GM23338 (cell line): ENCODE measurements around the gene ARHGAP10. TPM values are rescaled to one million over a fixed set of nuclear protein-coding genes. Genes with fewer than 3 reads are reported as not detected.

Source experiments
- ATAC-seq: fragments of 200-7000 bp; cut with Tn5 transposase; 3 replicates; pipeline ENCODE4 v1.9.1; 2020
- DNase-seq: peaks from one replicate; pipeline ENCODE4 v3.0.0-alpha.2; 2015; ENCODE audit warnings: low spot score
- H2AFZ ChIP-seq: fragments of 200-600 bp; sonication (generic); 2 replicates; pipeline ENCODE4 v1.8.0; 2016; ENCODE audit warnings: antibody characterized with exemption, mild to moderate bottlenecking, moderate library complexity
- H3F3A ChIP-seq: fragments of 200-600 bp; sonication (generic); replicated peaks from 2 replicates; pipeline ENCODE4 v1.8.0; 2017; ENCODE audit warnings: antibody characterized with exemption, mixed run types, low read depth
- H3K27ac ChIP-seq: fragments of 200-600 bp; sonication (generic); 2 replicates; pipeline ENCODE4 v1.6.1; 2016; ENCODE audit warnings: low read depth
- H3K27me3 ChIP-seq: fragments of 200-600 bp; sonication (generic); 2 replicates; pipeline ENCODE4 v1.8.0; 2016; ENCODE audit warnings: mild to moderate bottlenecking, mixed run types, moderate library complexity; ENCODE audit not compliant: insufficient read depth
- H3K36me3 ChIP-seq: fragments of 200-600 bp; sonication (generic); 2 replicates; pipeline ENCODE4 v1.8.0; 2016; ENCODE audit warnings: mild to moderate bottlenecking; ENCODE audit not compliant: insufficient read depth
- H3K4me1 ChIP-seq: fragments of 200-600 bp; sonication (generic); 2 replicates; pipeline ENCODE4 v1.8.0; 2016; ENCODE audit warnings: mild to moderate bottlenecking, moderate library complexity; ENCODE audit not compliant: insufficient read depth
- H3K4me2 ChIP-seq: fragments of 200-600 bp; sonication (generic); 2 replicates; pipeline ENCODE4 v1.7.1; 2017; ENCODE audit warnings: mixed run types
- H3K4me3 ChIP-seq: fragments of 200-600 bp; sonication (generic); 2 replicates; pipeline ENCODE4 v1.6.1; 2016; ENCODE audit warnings: mixed run types
- H3K79me2 ChIP-seq: fragments of 200-600 bp; sonication (generic); replicated peaks from 2 replicates; pipeline ENCODE4 v1.8.0; 2017; ENCODE audit warnings: mild to moderate bottlenecking; ENCODE audit not compliant: insufficient read depth
- H3K9me2 ChIP-seq: fragments of 200-600 bp; sonication (generic); 2 replicates; pipeline ENCODE4 v1.8.0; 2017; ENCODE audit not compliant: insufficient read depth
- H4K20me1 ChIP-seq: fragments of 200-600 bp; sonication (generic); replicated peaks from 2 replicates; pipeline ENCODE4 v1.8.0; 2017; ENCODE audit warnings: mild to moderate bottlenecking; ENCODE audit not compliant: insufficient read depth
- H3K27ac Mint-ChIP-seq: 2 replicates; pipeline ENCODE4 v1.8.0; 2020; ENCODE audit warnings: inconsistent platforms, mild to moderate bottlenecking, moderate library complexity, mixed read lengths
- H3K27me3 Mint-ChIP-seq: 3 replicates; pipeline ENCODE4 v1.8.0; 2022; ENCODE audit warnings: low read depth, mild to moderate bottlenecking, moderate library complexity, mixed read lengths, inconsistent platforms; ENCODE audit not compliant: insufficient read depth, poor library complexity
- H3K36me3 Mint-ChIP-seq: 3 replicates; pipeline ENCODE4 v1.8.0; 2021; ENCODE audit warnings: low read depth, mild to moderate bottlenecking, inconsistent platforms, moderate library complexity, mixed read lengths
- H3K4me1 Mint-ChIP-seq: 3 replicates; pipeline ENCODE4 v1.8.0; 2020; ENCODE audit warnings: mild to moderate bottlenecking, inconsistent platforms, mixed read lengths
- H3K4me3 Mint-ChIP-seq: 3 replicates; pipeline ENCODE4 v1.8.0; 2021; ENCODE audit warnings: moderate library complexity, mild to moderate bottlenecking, inconsistent platforms, mixed read lengths
- H3K9me3 Mint-ChIP-seq: 3 replicates; pipeline ENCODE4 v1.8.0; 2020; ENCODE audit warnings: moderate library complexity, mild to moderate bottlenecking, inconsistent platforms, mixed read lengths
- ETS1 ChIP-seq: IDR thresholded peaks from 2 replicates; pipeline ENCODE4 v1.6.1; 2016; ENCODE audit warnings: antibody characterized with exemption
- EZH2 ChIP-seq: fragments of 200-600 bp; sonication (generic); IDR thresholded peaks from one replicate; pipeline ENCODE4 v1.8.0; 2017; ENCODE audit warnings: antibody characterized with exemption, mild to moderate bottlenecking, low read depth; ENCODE audit not compliant: unreplicated experiment
- EZH2phosphoT487 ChIP-seq: fragments of 200-600 bp; sonication (generic); IDR thresholded peaks from one replicate; pipeline ENCODE4 v1.8.1; 2018; ENCODE audit warnings: antibody characterized with exemption; ENCODE audit not compliant: unreplicated experiment
- JUNB ChIP-seq: IDR thresholded peaks from one replicate; pipeline ENCODE4 v1.6.1; 2016; ENCODE audit warnings: antibody characterized with exemption; ENCODE audit not compliant: unreplicated experiment
- POLR2AphosphoS5 ChIP-seq: IDR thresholded peaks from 2 replicates; pipeline ENCODE4 v1.6.1; 2016; ENCODE audit warnings: antibody characterized with exemption, low read depth
- REST ChIP-seq: IDR thresholded peaks from one replicate; pipeline ENCODE4 v1.6.1; 2018; ENCODE audit warnings: antibody characterized with exemption; ENCODE audit not compliant: unreplicated experiment
- ZNF114 ChIP-seq: fragments of 250-450 bp; sonication (Bioruptor Pico); IDR thresholded peaks from 2 replicates; pipeline ENCODE4 v1.5.0; 2020; ENCODE audit warnings: mild to moderate bottlenecking, moderate library complexity
- ZNF331 ChIP-seq: fragments of 250-450 bp; sonication (Bioruptor Pico); IDR thresholded peaks from 2 replicates; pipeline ENCODE4 v1.5.0; 2020; ENCODE audit warnings: low read depth, mild to moderate bottlenecking, moderate library complexity
- ZNF462 ChIP-seq: fragments of 250-450 bp; sonication (Bioruptor Pico); IDR thresholded peaks from 2 replicates; pipeline ENCODE4 v1.5.0; 2020; ENCODE audit warnings: mild to moderate bottlenecking, moderate library complexity
- polyA plus RNA-seq: library from polyadenylated mRNA; unstranded; fragments of >200 nt; fragmentation: Nextera tagmentation; extraction: Ambion mirVana; gene quantifications from 2 replicates; pipeline ENCODE4 v1.2.1, GENCODE V29; 2016
- total RNA-seq: library from RNA; depleted of rRNA; stranded (reverse); fragments of >200 nt; shearing (Covaris generic); gene quantifications from 2 replicates; pipeline ENCODE4 v1.2.3, GENCODE V29; 2014

The ARHGAP10 gene
- total and polyA plus RNA-seq, 2 experiments from 2014 or later = 5.1 to 6.3 TPM

- Mint-ChIP-seq H3K36me3 (peaks cover 7% of the 10 kb centered on the region; the same call in 2 of the 3 replicates), H3K4me3 (no peak overlapping the region), H3K27me3 (peaks cover 2% of the 10 kb centered on the region), H3K27ac (peak overlapping the region; percentile 42; the same call in 1 of the 2 replicates), H3K4me1 (peaks cover 17% of the 10 kb centered on the region), H3K9me3 (peaks cover 7% of the 10 kb centered on the region; the same call in 2 of the 3 replicates)
- H3F3A ChIP-seq = no peaks in the 10 kb centered on the region
- no peak overlapping the region for H2AFZ ChIP-seq
- H4K20me1 ChIP-seq = no peaks in the 10 kb centered on the region
- DNase-seq (no peak), ATAC-seq (no peak)
- H3K9me2 ChIP-seq = no peaks in the 10 kb centered on the region
- peaks cover 33% of the 10 kb centered on the region for H3K4me1 ChIP-seq
- no peak overlapping the region for H3K4me2 ChIP-seq
- H3K79me2 ChIP-seq = no peaks in the 10 kb centered on the region
- TF ChIP-seq ETS1 (no peak), JUNB (no peak), POLR2AphosphoS5 (no peak), ZNF331 (CRISPR knock-in tag) (no peak), EZH2phosphoT487 (no peak), EZH2 (no peak), REST (no peak), ZNF114 (CRISPR knock-in tag) (no peak)
- H3K27me3 ChIP-seq = no peaks in the 10 kb centered on the region
- no peaks in the 10 kb centered on the region for H3K36me3 ChIP-seq
- no peak overlapping the region for H3K27ac ChIP-seq
- no peak overlapping the region for H3K4me3 ChIP-seq
Observed at GRCh38 chr4:147847751-147848590, 116.1 kb downstream of the ARHGAP10 start.

GRCh38 chr4:147848634-147849033, 116.7 kb downstream of the ARHGAP10 start:
- DNase-seq (no peak), ATAC-seq (no peak)
- H3K27me3 Mint-ChIP-seq = peaks cover 2% of the 10 kb centered on the region
- H3K27me3 ChIP-seq = no peaks in the 10 kb centered on the region
- no peaks in the 10 kb centered on the region for H3K36me3 ChIP-seq
- peaks cover 15% of the 10 kb centered on the region for H3K4me1 Mint-ChIP-seq
- no peak overlapping the region for H2AFZ ChIP-seq
- no peak overlapping the region for H3K27ac ChIP-seq
- peaks cover 33% of the 10 kb centered on the region for H3K4me1 ChIP-seq
- H3K9me3 Mint-ChIP-seq = peaks cover 7% of the 10 kb centered on the region; the same call in 2 of the 3 replicates
- no peak overlapping the region for H3K4me3 Mint-ChIP-seq
- no peaks in the 10 kb centered on the region for H3K79me2 ChIP-seq
- no peaks in the 10 kb centered on the region for H4K20me1 ChIP-seq
- H3K36me3 Mint-ChIP-seq = peaks cover 7% of the 10 kb centered on the region; the same call in 2 of the 3 replicates
- H3K9me2 ChIP-seq = no peaks in the 10 kb centered on the region
- H3F3A ChIP-seq = no peaks in the 10 kb centered on the region
- peak overlapping the region; percentile 42; the same call in 1 of the 2 replicates for H3K27ac Mint-ChIP-seq
- H3K4me3 ChIP-seq = no peak overlapping the region
- no peak overlapping the region for H3K4me2 ChIP-seq
- TF ChIP-seq ZNF462 = no peak
- TF ChIP-seq ETS1 = no peak
